HCT116 (cell line): ENCODE measurements around the gene PARP14.

Experiments
- CEBPB ChIP-seq: IDR thresholded peaks from 2 replicates; pipeline ENCODE4 v1.6.1; 2012; ENCODE audit warnings: low read depth
- ELF1 ChIP-seq: IDR thresholded peaks from 2 replicates; pipeline ENCODE4 v1.6.1; 2012; ENCODE audit warnings: low read depth, borderline replicate concordance
- JUND ChIP-seq: IDR thresholded peaks from 2 replicates; pipeline ENCODE4 v1.6.1; 2012
- POLR2A ChIP-seq: IDR thresholded peaks from 2 replicates; pipeline ENCODE4 v1.7.0; 2011; ENCODE audit warnings: borderline replicate concordance; ENCODE audit not compliant: insufficient read depth, insufficient read length; ENCODE audit errors: extremely low read depth
- POLR2AphosphoS5 ChIP-seq: IDR thresholded peaks from 2 replicates; pipeline ENCODE4 v1.6.1; 2011; ENCODE audit warnings: mild to moderate bottlenecking, low read depth, low read length, moderate library complexity
- SIN3A ChIP-seq: IDR thresholded peaks from 2 replicates; pipeline ENCODE4 v1.6.1; 2012; ENCODE audit warnings: low read depth
- SP1 ChIP-seq: IDR thresholded peaks from 2 replicates; pipeline ENCODE4 v1.6.1; 2012; ENCODE audit warnings: low read depth
- SRF ChIP-seq: IDR thresholded peaks from 2 replicates; pipeline ENCODE4 v1.6.1; 2012; ENCODE audit warnings: low read depth
- TF ChIP-seq, protein P1 (sequence below), 3 experiments: fragments of 200-600 bp in 1 of 3; sonication (generic) in 1 of 3; IDR thresholded peaks in 2 of 3; conservative IDR thresholded peaks in 1 of 3; 2 replicates each; pipeline ENCODE4 v1.5.1; 2012 to 2017; ENCODE audit warnings: low read depth in 2 of 3, low read length in 2 of 3, antibody characterized with exemption in 1 of 3, borderline replicate concordance in 1 of 3, control low read depth in 1 of 3, mild to moderate bottlenecking in 1 of 3, mixed read lengths in 1 of 3, mixed run types in 1 of 3, moderate library complexity in 1 of 3; ENCODE audit not compliant: insufficient read depth in 1 of 3

DNA sequence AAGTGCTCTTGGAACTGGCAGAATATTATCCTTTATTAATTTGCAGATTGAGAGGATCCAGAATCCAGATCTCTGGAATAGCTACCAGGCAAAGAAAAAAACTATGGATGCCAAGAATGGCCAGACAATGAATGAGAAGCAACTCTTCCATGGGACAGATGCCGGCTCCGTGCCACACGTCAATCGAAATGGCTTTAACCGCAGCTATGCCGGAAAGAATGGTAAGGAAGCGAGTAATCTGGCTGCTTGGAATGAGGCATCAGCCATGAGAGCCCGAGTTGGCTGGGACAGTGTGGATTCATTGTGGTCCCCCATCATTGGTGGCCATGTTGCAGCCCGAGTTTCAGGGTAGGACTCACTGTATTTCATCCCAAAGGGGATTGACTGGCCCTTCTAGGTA, 47.1 kb downstream of the PARP14 start:
- TF ChIP-seq, protein P1, sequence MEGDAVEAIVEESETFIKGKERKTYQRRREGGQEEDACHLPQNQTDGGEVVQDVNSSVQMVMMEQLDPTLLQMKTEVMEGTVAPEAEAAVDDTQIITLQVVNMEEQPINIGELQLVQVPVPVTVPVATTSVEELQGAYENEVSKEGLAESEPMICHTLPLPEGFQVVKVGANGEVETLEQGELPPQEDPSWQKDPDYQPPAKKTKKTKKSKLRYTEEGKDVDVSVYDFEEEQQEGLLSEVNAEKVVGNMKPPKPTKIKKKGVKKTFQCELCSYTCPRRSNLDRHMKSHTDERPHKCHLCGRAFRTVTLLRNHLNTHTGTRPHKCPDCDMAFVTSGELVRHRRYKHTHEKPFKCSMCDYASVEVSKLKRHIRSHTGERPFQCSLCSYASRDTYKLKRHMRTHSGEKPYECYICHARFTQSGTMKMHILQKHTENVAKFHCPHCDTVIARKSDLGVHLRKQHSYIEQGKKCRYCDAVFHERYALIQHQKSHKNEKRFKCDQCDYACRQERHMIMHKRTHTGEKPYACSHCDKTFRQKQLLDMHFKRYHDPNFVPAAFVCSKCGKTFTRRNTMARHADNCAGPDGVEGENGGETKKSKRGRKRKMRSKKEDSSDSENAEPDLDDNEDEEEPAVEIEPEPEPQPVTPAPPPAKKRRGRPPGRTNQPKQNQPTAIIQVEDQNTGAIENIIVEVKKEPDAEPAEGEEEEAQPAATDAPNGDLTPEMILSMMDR (IDR thresholded peaks at IDR 0.05 in 2 of 3, conservative IDR thresholded peaks at IDR 0.05 in 1 of 3; ENCODE audit: borderline replicate concordance in 1 of 3, insufficient read depth in 1 of 3, low read depth in 2 of 3, low read length in 2 of 3) = no peak
- TF ChIP-seq SRF (no peak), CEBPB (no peak), ELF1 (no peak), POLR2A (no peak), SIN3A (no peak), JUND (no peak), SP1 (no peak), POLR2AphosphoS5 (no peak)
